ENCODE data around the gene SLC37A2.

- TF ChIP-seq CTCF (IDR thresholded peaks at IDR 0.05) (no peak), POLR2AphosphoS5 (IDR thresholded peaks at IDR 0.05) (no peak), EP300 (IDR thresholded peaks at IDR 0.05) (no peak)
Measured at GRCh38 chr11:125110506-125110905, 47.4 kb downstream of the SLC37A2 start.
